GM12873 (cell line): ENCODE results near the gene TTC39B.
A peak's percentile ranks its signal among the peaks of the same experiment; 100 is the strongest.

ENCODE experiments used
- CTCF ChIP-seq: IDR thresholded peaks from 2 replicates; pipeline ENCODE4 v1.5.1; 2012; ENCODE audit warnings: low read depth, mild to moderate bottlenecking, moderate library complexity, low read length, control low read depth; ENCODE audit not compliant: insufficient read depth; ENCODE audit errors: missing control alignments

TTC39B gene

GRCh38 chr9:15140051-15140450 lies 167.0 kb downstream of the TTC39B start:
- TF ChIP-seq CTCF = no peak

DNA sequence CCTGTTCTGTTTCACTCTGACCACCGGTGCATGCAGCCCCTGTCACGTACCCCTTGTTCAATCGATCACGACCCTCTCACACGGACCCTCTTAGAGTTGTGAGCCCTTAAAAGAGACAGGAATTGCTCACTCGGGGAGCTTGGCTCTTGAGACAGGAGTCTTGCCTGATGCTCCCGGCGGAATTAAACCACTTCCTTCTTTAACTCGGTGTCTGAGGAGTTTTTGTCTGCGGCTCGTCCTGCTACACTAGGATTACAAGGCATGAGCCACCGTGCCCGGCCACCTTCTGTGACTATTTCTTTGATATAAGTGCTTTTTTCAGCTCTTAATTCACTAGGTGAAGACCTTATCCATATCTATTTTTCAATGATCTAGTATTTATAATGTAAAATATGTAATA lies 167.5 kb downstream of the TTC39B start:
- no peak for TF ChIP-seq CTCF

GRCh38 chr9:15138357-15138686 lies 168.7 kb downstream of the TTC39B start:
- TF ChIP-seq CTCF = no peak

- no peak for TF ChIP-seq CTCF
Measured at GRCh38 chr9:15137658-15138356, 169.2 kb downstream of the TTC39B start.

DNA sequence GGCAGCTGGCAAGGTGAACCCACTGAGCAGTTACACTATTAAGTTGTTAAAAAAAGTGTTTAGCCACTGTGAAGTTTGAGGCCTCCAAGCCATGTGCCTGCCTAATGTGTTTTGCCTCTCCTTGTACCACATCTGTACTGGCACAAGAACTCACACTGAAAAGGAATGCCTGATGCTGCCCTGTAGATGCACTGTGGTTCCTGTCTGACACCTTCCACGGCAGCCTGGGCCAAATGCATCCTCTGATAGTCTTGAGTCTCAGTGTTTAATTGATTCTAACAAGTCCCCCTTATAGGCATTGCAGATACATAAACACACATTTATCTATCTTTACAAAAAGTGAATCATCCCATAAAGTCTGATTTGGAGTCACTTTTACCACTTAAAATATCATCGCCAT lies 169.9 kb downstream of the TTC39B start:
- no peak for TF ChIP-seq CTCF

DNA sequence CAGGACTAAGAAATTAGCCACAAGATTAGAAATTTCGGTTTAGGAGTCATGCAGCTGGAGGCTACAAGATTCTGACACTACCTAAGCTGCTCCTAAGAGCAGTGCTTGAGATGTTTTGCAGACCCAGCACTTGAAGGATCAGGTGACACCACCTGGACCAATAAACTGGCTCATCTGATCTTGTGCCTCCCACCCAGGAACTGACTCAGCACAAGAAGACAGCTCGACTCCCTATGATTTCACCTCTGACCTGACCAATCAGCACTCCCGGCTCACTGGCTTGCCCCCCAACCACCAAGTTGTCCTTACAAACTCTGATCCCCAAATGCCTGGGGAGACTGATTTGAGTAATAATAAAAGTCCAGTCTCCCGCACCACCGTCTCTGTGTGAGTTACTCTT lies 170.4 kb downstream of the TTC39B start:
- no peak for TF ChIP-seq CTCF

DNA sequence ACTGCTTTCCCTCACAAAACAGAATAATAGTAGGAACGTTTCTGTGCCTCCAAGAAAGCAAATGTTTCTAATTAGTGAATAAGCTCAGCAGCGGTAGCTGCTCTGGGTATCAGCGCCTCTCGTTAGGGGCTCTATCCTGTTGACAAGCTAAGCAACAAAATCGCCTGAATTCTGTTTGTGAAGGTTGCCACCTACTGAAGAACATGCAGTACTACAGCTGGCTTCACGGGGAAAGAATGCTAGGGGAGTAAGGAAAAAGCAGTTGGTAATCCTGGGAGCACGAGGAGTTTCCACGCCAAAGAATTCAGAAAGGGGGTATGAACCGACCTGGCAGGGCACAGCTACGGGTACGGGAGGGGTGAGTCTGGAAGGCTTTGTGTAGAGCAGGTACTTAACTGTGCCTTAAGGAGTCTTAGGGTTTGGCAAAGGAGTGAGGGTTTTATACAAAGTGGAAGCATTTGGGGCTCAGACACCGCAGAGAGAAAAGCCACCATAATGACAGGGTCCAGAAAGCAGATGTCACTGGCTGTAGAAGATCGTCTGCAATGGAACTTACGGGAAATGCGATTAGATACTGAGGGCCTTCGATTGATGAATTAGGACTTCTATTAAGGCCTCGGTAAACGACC lies 171.7 kb downstream of the TTC39B start:
- TF ChIP-seq CTCF = peak; percentile 86
